Ascending aorta (tissue), 2 donors: Measurements from ENCODE around the gene TJP2. TPM values are rescaled to one million over a fixed set of nuclear protein-coding genes. Genes with fewer than 3 reads are reported as not detected.

Experiments used
- DNase-seq, 2 donors: peaks; one replicate each; pipeline ENCODE4 v3.0.0-alpha.2; 2019; ENCODE audit warnings: low spot score in 2 of 2
- H3K27ac ChIP-seq, 2 donors: fragments of 200-600 bp; sonication (generic); one replicate each; pipeline ENCODE4 v1.5.1; 2016 to 2017; ENCODE audit warnings: mild to moderate bottlenecking in 1 of 2
- H3K27me3 ChIP-seq: fragments of 200-600 bp; sonication (generic); one replicate; pipeline ENCODE4 v1.5.1; 2017
- H3K36me3 ChIP-seq, 2 donors: fragments of 200-600 bp; sonication (generic); one replicate each; pipeline ENCODE4 v1.5.1; 2016
- H3K4me1 ChIP-seq, 2 donors: fragments of 200-600 bp; sonication (generic); one replicate each; pipeline ENCODE4 v1.5.1; 2016 to 2017; ENCODE audit warnings: mild to moderate bottlenecking in 1 of 2
- H3K4me3 ChIP-seq, 2 donors: fragments of 200-600 bp; sonication (generic); one replicate each; pipeline ENCODE4 v1.5.1; 2016 to 2017; ENCODE audit warnings: mild to moderate bottlenecking in 1 of 2
- H3K9me3 ChIP-seq, 2 donors: fragments of 200-600 bp; sonication (generic); one replicate each; pipeline ENCODE4 v1.5.1; 2016
- intact Hi-C: fragments of 100-400 bp; cut with DNase I; formaldehyde crosslinking; loops from one replicate; pipeline ENCODE4 v1.15.1; 2023
- total RNA-seq: library from RNA; depleted of rRNA; stranded (reverse); fragments of >200 nt; gene quantifications from one replicate; pipeline ENCODE4 v1.1.0, GENCODE V29; 2016
- TF ChIP-seq, protein P1 (sequence below), 3 experiments: fragments of 200-600 bp in 2 of 3; fragments of 450-650 bp in 1 of 3; sonication (generic) in 2 of 3; IDR thresholded peaks; one replicate each; pipeline ENCODE4 v1.5.1; 2016 to 2019; ENCODE audit warnings: antibody characterized with exemption in 3 of 3, mild to moderate bottlenecking in 1 of 3, moderate library complexity in 1 of 3

The TJP2 gene
- total RNA-seq, 1 donor from 2014 or later = 154 TPM

DNA sequence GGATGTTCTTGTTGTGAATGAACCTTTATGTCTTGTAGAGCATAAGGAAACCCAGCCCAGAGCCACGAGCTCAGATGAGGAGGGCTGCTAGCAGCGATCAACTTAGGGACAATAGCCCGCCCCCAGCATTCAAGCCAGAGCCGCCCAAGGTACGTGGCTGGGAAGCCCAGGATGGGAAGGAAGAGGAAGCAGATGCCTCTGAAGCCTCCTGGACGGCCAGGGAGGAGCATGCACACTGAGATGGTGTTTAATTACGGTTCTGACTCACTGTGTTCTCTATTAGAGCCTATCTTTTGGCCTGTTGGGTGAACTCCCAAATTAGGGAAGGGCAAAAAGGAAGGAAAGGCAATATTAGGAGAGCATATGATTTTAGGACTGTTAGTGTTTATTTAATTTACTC, 75.3 kb downstream of the TJP2 start:
- Histone ChIP-seq H3K9me3 (no peaks in the 10 kb centered on the region), H3K4me3 (no peak overlapping the region), H3K27ac (no peak overlapping the region), H3K4me1 (no peaks in the 10 kb centered on the region), H3K27me3 (no peaks in the 10 kb centered on the region), H3K36me3 (peaks cover 57 to 91% of the 10 kb centered on the region in 2 donors)
- TF ChIP-seq, protein P1, sequence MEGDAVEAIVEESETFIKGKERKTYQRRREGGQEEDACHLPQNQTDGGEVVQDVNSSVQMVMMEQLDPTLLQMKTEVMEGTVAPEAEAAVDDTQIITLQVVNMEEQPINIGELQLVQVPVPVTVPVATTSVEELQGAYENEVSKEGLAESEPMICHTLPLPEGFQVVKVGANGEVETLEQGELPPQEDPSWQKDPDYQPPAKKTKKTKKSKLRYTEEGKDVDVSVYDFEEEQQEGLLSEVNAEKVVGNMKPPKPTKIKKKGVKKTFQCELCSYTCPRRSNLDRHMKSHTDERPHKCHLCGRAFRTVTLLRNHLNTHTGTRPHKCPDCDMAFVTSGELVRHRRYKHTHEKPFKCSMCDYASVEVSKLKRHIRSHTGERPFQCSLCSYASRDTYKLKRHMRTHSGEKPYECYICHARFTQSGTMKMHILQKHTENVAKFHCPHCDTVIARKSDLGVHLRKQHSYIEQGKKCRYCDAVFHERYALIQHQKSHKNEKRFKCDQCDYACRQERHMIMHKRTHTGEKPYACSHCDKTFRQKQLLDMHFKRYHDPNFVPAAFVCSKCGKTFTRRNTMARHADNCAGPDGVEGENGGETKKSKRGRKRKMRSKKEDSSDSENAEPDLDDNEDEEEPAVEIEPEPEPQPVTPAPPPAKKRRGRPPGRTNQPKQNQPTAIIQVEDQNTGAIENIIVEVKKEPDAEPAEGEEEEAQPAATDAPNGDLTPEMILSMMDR (IDR thresholded peaks at IDR 0.05) = no peak
- intact Hi-C loops = no loop called here
- no peak for DNase-seq

DNA sequence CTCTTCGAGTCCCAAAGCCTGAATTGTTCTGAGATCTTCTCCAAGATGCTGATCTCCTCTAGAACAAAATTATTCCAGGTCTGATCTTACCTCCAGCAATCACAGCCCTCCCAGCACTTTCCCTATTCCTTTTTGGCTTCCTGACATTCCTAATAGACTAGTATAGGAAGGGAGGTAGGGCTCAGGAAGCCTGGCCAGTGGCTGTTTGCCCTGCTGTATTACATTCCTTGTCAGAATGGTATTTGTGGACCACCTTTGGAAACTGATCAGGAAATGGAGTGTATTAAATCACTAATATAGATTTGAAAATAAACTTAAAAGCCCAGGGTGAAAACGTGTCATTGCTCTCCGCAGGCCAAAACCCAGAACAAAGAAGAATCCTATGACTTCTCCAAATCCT, 76.6 kb downstream of the TJP2 start:
- TF ChIP-seq, protein P1 (IDR thresholded peaks at IDR 0.05) = no peak
- no peak for DNase-seq
- Histone ChIP-seq H3K4me3 (no peak overlapping the region), H3K27ac (no peak overlapping the region), H3K36me3 (peaks cover 52 to 85% of the 10 kb centered on the region in 2 donors), H3K9me3 (no peaks in the 10 kb centered on the region), H3K4me1 (no peaks in the 10 kb centered on the region), H3K27me3 (no peaks in the 10 kb centered on the region)
- intact Hi-C loops = no loop called here

- intact Hi-C loops = no loop called here
- no peaks in the 10 kb centered on the region for H3K27me3 ChIP-seq
- H3K4me3 ChIP-seq = no peak overlapping the region
- H3K9me3 ChIP-seq = no peaks in the 10 kb centered on the region
- no peaks in the 10 kb centered on the region for H3K4me1 ChIP-seq
- peaks cover 47 to 78% of the 10 kb centered on the region in 2 donors for H3K36me3 ChIP-seq
- no peak for DNase-seq
- TF ChIP-seq, protein P1 (IDR thresholded peaks at IDR 0.05) = no peak
- H3K27ac ChIP-seq = peak overlapping the region in 1 of 2 donors; percentile 6
Observed at GRCh38 chr9:69252436-69252835, 78.4 kb downstream of the TJP2 start.

DNA sequence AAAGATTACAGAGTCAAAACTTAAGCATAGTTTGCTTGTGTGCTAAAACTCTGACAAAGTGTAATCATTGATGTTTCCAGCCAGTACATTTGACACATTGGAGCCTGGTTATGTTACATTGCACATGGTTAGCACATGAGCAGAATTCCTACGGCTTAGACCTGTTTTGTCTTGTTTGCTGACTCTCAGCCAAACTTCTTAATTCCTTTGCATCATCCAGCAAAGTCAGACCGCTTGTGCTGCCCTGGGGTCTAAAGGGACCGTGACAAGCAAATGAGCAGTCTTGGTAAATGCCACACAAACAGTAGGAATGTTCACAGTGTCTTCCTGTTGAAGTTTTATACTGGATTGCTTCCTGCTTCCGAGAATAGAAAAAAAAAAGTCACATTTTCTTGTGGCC, 79.0 kb downstream of the TJP2 start:
- no peaks in the 10 kb centered on the region for H3K4me1 ChIP-seq
- H3K27me3 ChIP-seq = no peaks in the 10 kb centered on the region
- peaks cover 44 to 72% of the 10 kb centered on the region in 2 donors for H3K36me3 ChIP-seq
- H3K4me3 ChIP-seq = no peak overlapping the region
- H3K27ac ChIP-seq = peak overlapping the region; percentile 6 to 8
- no peaks in the 10 kb centered on the region for H3K9me3 ChIP-seq
- intact Hi-C loops = no loop called here
- no peak for DNase-seq
- TF ChIP-seq, protein P1 (IDR thresholded peaks at IDR 0.05) = no peak

GRCh38 chr9:69254223-69254622, 80.1 kb downstream of the TJP2 start:
- intact Hi-C loops = no loop called here
- H3K36me3 ChIP-seq = peaks cover 40 to 61% of the 10 kb centered on the region in 2 donors
- H3K9me3 ChIP-seq = no peaks in the 10 kb centered on the region
- no peaks in the 10 kb centered on the region for H3K27me3 ChIP-seq
- no peak for DNase-seq
- H3K27ac ChIP-seq = no peak overlapping the region
- TF ChIP-seq, protein P1 (IDR thresholded peaks at IDR 0.05) = no peak
- no peak overlapping the region for H3K4me3 ChIP-seq
- no peaks in the 10 kb centered on the region for H3K4me1 ChIP-seq

DNA sequence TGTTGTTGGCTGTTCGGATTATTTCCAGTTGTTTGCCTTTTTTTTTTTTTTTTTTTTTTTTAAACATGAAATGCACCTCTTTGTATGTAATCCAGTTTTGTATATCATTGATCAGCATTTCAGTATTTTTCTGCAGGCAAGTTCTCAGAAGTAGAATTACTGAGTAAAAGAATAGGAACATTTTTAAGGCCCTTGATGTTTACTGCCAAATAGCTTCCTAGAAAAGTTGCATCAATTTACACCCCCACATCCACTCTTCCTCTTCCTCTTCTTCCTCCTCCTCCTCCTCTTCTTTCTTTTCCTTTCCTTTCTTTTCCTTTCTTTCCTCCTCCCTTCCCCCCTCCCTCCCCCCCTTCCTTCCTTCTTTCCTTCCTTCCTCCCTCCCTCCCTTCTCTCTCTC, 81.5 kb downstream of the TJP2 start:
- DNase-seq = no peak
- Histone ChIP-seq H3K36me3 (peaks cover 38 to 49% of the 10 kb centered on the region in 2 donors), H3K27me3 (no peaks in the 10 kb centered on the region), H3K27ac (no peak overlapping the region), H3K4me1 (no peaks in the 10 kb centered on the region), H3K4me3 (no peak overlapping the region), H3K9me3 (no peaks in the 10 kb centered on the region)
- intact Hi-C loops = no loop called here
- TF ChIP-seq, protein P1 (IDR thresholded peaks at IDR 0.05) = no peak
